Epithelial cell of umbilical artery (primary cell): ENCODE data around the gene FBXO15. TPM values are rescaled to one million over a fixed set of nuclear protein-coding genes. Genes with fewer than 3 reads are reported as not detected.

ENCODE experiments used
- total RNA-seq: library from RNA; depleted of rRNA; stranded (reverse); fragments of >200 nt; gene quantifications from 2 replicates; pipeline ENCODE4 v1.2.3, GENCODE V29; 2014

Gene FBXO15, protein sequence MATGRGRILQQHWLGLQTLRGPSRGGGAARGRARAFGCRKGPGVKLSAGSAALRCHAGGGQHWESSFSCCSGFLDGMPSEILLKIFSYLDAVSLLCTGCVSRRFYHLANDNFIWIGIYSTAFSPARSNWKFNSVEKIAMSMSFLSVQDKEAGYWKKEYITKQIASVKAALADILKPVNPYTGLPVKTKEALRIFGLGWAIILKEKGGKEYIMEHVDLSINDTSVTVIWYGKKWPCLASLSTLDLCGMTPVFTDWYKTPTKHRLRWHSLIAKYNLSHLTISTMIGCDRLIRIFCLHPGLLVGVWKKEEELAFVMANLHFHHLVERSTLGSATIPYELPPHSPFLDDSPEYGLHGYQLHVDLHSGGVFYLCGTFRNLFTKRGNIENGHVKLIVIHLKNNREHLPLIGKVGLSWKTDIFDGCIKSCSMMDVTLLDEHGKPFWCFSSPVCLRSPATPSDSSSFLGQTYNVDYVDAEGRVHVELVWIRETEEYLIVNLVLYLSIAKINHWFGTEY
- 0.15 TPM in 1 of 2 replicates, not detected in the other for total RNA-seq

DNA sequence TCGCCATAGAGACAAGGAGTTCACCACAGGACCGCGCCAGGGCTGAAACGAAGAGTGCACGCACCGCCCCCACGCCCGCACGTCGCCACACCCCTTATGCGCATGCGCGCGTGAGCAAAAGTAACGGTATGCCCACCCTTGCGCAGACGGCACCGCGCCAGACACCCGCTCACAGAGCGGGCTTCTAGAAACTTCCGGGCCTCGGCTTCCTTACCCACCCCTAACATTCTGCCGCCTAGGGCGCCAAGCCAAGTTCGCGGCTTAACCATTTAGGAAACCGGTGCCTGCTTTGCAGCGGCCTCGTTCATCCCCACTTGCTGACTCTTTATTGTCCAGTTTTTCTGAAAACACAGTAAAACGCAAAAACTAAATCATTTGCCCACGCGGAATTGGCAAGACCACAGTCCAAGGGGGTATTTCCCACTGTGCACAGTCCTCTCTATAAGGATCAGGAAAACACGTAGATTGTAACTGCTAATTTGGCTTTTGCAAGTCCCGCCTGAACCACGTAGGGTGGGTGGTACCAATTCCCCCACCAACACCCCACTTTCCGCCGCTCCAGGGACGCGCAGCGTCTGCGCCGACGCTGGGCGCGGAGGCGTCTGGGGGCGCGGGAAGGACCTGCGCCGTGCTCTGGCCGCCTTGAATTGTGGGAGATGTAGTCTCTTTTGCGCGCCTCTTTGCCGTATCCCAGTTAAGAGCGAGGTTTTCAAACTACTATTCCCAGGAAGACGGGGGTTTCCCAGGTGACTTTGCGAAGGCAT lies at the start of gene FBXO15, which contains the start of gene TIMM21:
Gene FBXO15 (minus strand): TSS at position 56 of the 764 bp plus-strand sequence. CDS start 49 bp downstream, at position 7.
Gene TIMM21 (plus strand): TSS at position 745 of the 764 bp plus-strand sequence. CDS start 286 bp downstream, outside the sequence.

Other genes starting within 250 kb of the FBXO15 start
- 23.9 and 29.2 TPM in 2 replicates for gene TIMM21, start 689 bp upstream of the FBXO15 start, total RNA-seq
- 24.3 and 42.2 TPM in 2 replicates for gene CYB5A, start 144.1 kb upstream of the FBXO15 start, total RNA-seq
- not detected in 2 replicates for gene C18orf63, start 168.0 kb upstream of the FBXO15 start, total RNA-seq